Rectal smooth muscle tissue (tissue), 1 donor: ENCODE results near the gene VEPH1.

Experiments
- H3K27ac ChIP-seq: one replicate; pipeline ENCODE4 v1.7.0; 2013; ENCODE audit warnings: low read depth, low read length, inconsistent platforms
- H3K27me3 ChIP-seq: one replicate; pipeline ENCODE4 v1.7.0; 2013; ENCODE audit warnings: low read length; ENCODE audit not compliant: control insufficient read depth, insufficient read depth
- H3K36me3 ChIP-seq: one replicate; pipeline ENCODE4 v1.7.0; 2013; ENCODE audit warnings: low read length; ENCODE audit not compliant: control insufficient read depth, insufficient read depth
- H3K4me1 ChIP-seq: one replicate; pipeline ENCODE4 v1.7.0; 2013; ENCODE audit warnings: low read length; ENCODE audit not compliant: control insufficient read depth, insufficient read depth
- H3K4me3 ChIP-seq: one replicate; pipeline ENCODE4 v1.7.0; 2013; ENCODE audit warnings: low read length
- H3K9ac ChIP-seq: one replicate; pipeline ENCODE4 v1.7.0; 2013; ENCODE audit warnings: low read length

The VEPH1 gene

GRCh38 chr3:157313186-157313585, 190.0 kb downstream of the VEPH1 start:
- no peak overlapping the region for H3K4me3 ChIP-seq
- no peaks in the 10 kb centered on the region for H3K27me3 ChIP-seq
- no peaks in the 10 kb centered on the region for H3K36me3 ChIP-seq
- no peak overlapping the region for H3K27ac ChIP-seq
- H3K4me1 ChIP-seq, result no peaks in the 10 kb centered on the region
- H3K9ac ChIP-seq, result no peak overlapping the region

GRCh38 chr3:157312376-157312745, 190.9 kb downstream of the VEPH1 start:
- H3K36me3 ChIP-seq, result no peaks in the 10 kb centered on the region
- no peaks in the 10 kb centered on the region for H3K4me1 ChIP-seq
- H3K27ac ChIP-seq, result no peak overlapping the region
- H3K4me3 ChIP-seq, result no peak overlapping the region
- H3K27me3 ChIP-seq, result no peaks in the 10 kb centered on the region
- no peak overlapping the region for H3K9ac ChIP-seq

- no peak overlapping the region for H3K9ac ChIP-seq
- H3K27me3 ChIP-seq, result no peaks in the 10 kb centered on the region
- H3K4me1 ChIP-seq, result no peaks in the 10 kb centered on the region
- no peak overlapping the region for H3K4me3 ChIP-seq
- H3K36me3 ChIP-seq, result no peaks in the 10 kb centered on the region
- H3K27ac ChIP-seq, result no peak overlapping the region
Measured at GRCh38 chr3:157311633-157312375, 191.4 kb downstream of the VEPH1 start.

- H3K27ac ChIP-seq, result no peak overlapping the region
- H3K4me3 ChIP-seq, result no peak overlapping the region
- H3K4me1 ChIP-seq, result no peaks in the 10 kb centered on the region
- no peaks in the 10 kb centered on the region for H3K36me3 ChIP-seq
- no peaks in the 10 kb centered on the region for H3K27me3 ChIP-seq
- no peak overlapping the region for H3K9ac ChIP-seq
Measured at GRCh38 chr3:157310329-157311052, 192.7 kb downstream of the VEPH1 start.

GRCh38 chr3:157306502-157306901, 196.7 kb downstream of the VEPH1 start:
- Histone ChIP-seq H3K4me1 (no peaks in the 10 kb centered on the region), H3K27me3 (no peaks in the 10 kb centered on the region), H3K4me3 (no peak overlapping the region), H3K9ac (no peak overlapping the region), H3K36me3 (no peaks in the 10 kb centered on the region), H3K27ac (no peak overlapping the region)

GRCh38 chr3:157305392-157305791, 197.8 kb downstream of the VEPH1 start:
- Histone ChIP-seq H3K36me3 (no peaks in the 10 kb centered on the region), H3K27ac (no peak overlapping the region), H3K27me3 (no peaks in the 10 kb centered on the region), H3K4me3 (no peak overlapping the region), H3K9ac (no peak overlapping the region), H3K4me1 (no peaks in the 10 kb centered on the region)

GRCh38 chr3:157301755-157302154, 201.5 kb downstream of the VEPH1 start:
- no peak overlapping the region for H3K27ac ChIP-seq
- H3K4me1 ChIP-seq, result no peaks in the 10 kb centered on the region
- H3K4me3 ChIP-seq, result no peak overlapping the region
- H3K9ac ChIP-seq, result no peak overlapping the region
- H3K27me3 ChIP-seq, result no peaks in the 10 kb centered on the region
- no peaks in the 10 kb centered on the region for H3K36me3 ChIP-seq

- H3K36me3 ChIP-seq, result no peaks in the 10 kb centered on the region
- no peaks in the 10 kb centered on the region for H3K27me3 ChIP-seq
- H3K4me1 ChIP-seq, result no peaks in the 10 kb centered on the region
- H3K9ac ChIP-seq, result no peak overlapping the region
- H3K27ac ChIP-seq, result no peak overlapping the region
- no peak overlapping the region for H3K4me3 ChIP-seq
Measured at GRCh38 chr3:157300981-157301663, 202.1 kb downstream of the VEPH1 start.

GRCh38 chr3:157300094-157300493, 203.1 kb downstream of the VEPH1 start:
- Histone ChIP-seq H3K27me3 (no peaks in the 10 kb centered on the region), H3K4me3 (no peak overlapping the region), H3K4me1 (no peaks in the 10 kb centered on the region), H3K9ac (no peak overlapping the region), H3K27ac (no peak overlapping the region), H3K36me3 (no peaks in the 10 kb centered on the region)

- no peak overlapping the region for H3K9ac ChIP-seq
- no peaks in the 10 kb centered on the region for H3K36me3 ChIP-seq
- no peaks in the 10 kb centered on the region for H3K4me1 ChIP-seq
- H3K4me3 ChIP-seq, result no peak overlapping the region
- no peaks in the 10 kb centered on the region for H3K27me3 ChIP-seq
- no peak overlapping the region for H3K27ac ChIP-seq
Measured at GRCh38 chr3:157297328-157297915, 205.8 kb downstream of the VEPH1 start.

- no peaks in the 10 kb centered on the region for H3K27me3 ChIP-seq
- no peak overlapping the region for H3K9ac ChIP-seq
- H3K36me3 ChIP-seq, result no peaks in the 10 kb centered on the region
Measured at GRCh38 chr3:157294953-157295352, 208.3 kb downstream of the VEPH1 start.

GRCh38 chr3:157294491-157294890, 208.7 kb downstream of the VEPH1 start:
- Histone ChIP-seq H3K4me3 (no peak overlapping the region), H3K4me1 (no peaks in the 10 kb centered on the region), H3K27me3 (no peaks in the 10 kb centered on the region), H3K36me3 (no peaks in the 10 kb centered on the region), H3K9ac (no peak overlapping the region), H3K27ac (no peak overlapping the region)

More at GRCh38 chr3:157294953-157295352, 208.3 kb downstream of the VEPH1 start:
- H3K4me3 ChIP-seq, result no peak overlapping the region
- H3K27ac ChIP-seq, result no peak overlapping the region
- H3K4me1 ChIP-seq, result no peaks in the 10 kb centered on the region
